ENCODE measurements around the gene TTC6.

TTC6 gene

DNA sequence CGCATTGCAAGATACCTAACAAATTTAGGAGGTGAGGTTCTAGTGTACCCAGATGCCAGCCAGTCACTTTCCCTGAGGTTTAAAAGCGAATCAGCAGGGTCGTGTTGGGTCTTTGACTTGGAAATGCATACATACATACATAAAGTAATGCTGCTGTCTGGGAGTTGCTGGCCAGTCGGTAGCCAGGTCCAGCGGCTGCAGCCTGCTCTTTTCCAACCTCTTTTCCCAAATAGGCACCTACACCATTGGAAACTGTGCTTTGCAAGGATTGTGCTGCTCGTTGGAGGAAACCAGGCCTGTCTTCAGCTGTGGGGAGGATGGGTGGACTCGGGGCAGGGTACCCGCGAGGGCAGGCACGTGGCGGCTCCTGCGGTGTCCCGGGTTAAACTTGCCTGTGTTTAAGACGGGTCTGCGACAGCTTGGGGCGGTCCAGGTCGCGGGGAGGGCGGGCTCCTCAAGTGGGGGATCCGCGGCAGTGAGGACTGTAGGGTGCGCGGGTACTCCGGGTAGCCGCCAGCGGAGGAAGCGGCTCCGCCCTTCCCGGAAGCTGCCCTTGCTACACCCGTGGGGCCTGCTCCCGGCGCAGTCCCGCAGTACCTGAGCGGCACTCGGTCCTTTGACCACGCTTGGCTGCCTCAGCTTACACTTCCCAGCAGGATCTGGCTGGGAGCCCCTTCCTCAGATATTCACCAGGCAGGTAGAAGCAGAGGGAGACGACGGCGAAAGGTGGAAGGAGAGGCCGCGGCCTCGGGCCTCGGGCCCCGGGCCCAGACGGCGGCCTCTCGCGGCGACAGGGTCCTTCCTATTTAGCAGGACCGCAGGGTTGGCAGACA lies 2.7 kb downstream of the TTC6 start:
- no peak for DNase-seq (ENCODE audit: low read depth in 1 of 2, low spot score in 1 of 2)

GRCh38 chr14:37598747-37599506 lies 3.5 kb downstream of the TTC6 start:
- no peak for DNase-seq (ENCODE audit: low read depth in 1 of 2, low spot score in 1 of 2)

DNA sequence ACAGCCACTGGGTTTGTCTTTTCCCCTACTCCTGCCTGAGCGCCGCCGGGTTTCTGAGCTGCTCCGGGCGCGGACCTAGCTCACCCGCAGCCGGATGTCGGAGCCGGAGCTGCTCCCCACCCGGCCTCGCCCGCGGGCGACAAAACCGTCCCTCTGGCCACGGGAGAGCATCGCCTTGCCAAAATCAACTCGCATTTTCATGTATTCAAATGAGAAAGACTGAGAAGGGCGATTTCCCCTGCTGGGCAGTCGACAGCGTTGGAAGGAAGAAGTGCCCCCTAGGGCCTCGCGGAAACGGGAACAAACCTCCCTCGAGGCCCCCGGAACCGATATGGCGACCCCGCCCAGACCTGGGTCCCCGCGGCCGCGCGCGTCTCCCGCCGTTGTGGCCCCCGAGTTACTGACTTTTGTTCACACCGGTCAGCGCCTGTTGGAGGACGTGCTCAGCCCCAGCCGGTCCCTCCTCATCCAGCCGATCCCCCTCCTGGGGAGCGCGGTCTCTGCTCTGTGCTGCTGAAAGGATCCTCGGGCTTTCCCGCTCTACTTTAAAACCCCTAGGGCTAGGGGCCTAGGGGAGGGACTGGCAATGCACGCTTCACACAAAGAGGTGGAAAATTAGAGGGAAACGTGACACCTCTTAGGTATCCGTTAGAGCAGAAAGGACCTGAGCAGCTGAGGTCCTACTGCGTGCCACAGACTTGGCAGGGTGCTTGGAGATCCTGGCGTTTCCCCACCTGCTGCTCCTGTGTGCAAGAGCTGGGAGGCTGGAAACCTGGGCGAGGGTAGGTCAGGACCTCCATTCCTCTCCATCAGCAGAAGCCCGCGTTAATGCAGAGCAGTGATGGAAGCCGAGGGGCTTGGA lies 4.3 kb downstream of the TTC6 start:
- no peak for DNase-seq (ENCODE audit: low read depth in 1 of 2, low spot score in 1 of 2)

GRCh38 chr14:37600880-37601741 lies 5.7 kb downstream of the TTC6 start:
- no peak for DNase-seq (ENCODE audit: low read depth in 1 of 2, low spot score in 1 of 2)

DNA sequence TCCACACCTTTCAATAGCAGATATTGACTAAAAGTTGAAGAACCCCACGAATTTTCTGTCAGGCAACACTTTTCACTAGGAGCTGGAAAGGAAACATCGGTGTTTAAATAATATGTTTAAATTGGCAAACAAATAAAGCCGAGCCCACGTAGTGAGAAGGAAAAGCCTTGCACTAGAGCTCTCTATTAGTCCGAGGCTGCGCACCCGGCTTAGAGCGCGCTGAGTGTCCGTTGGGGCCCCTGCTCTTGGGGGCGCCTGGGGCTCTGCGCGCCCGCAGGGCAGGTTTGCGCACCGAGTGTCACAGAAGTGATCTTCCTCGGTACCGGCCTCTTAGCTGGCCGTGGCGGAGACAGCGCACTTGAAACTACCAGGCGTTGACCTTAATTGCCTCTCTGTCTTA lies 6.4 kb downstream of the TTC6 start:
- DNase-seq (ENCODE audit: low read depth in 1 of 2, low spot score in 1 of 2) = no peak

DNA sequence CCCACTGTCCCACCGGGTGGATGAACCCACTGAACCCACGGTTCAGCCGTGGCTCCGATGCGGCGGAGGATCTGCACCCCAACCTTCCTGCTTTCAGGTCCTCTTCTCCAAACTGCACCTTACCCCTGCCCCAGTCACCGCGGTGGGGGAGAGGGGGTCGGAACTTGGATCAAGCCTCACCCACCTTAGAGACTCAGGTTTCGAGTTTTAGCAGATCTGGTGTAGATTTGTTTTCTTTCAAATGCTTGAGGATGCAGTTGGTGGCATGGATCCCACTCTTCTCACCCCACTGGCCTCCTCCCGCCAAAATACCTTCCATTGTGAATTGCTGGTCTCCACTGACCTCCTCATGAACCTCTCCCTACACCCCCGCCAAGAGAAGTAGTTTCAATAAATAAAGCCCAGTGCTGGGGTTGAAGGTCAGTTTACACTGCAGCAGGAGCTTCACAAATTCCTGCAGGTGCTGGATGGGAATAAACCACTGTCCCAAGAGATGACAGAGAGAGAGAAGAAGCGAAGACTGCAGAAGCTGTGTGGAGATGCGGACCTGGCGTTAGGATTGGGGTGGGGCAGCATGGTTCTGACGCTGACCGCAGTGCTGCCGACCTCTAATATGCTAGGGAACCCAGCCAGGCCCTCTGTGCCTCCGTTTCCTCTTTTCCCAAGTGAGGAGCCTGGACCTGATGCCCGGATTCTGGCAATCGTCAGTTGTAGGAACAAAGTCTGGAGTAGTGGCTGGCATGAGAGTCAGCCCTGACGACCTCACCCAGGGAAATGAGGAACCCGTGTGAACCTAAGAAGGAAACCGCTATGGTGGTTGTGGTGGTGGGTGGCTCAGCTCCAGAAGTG lies 7.4 kb downstream of the TTC6 start:
- DNase-seq (ENCODE audit: low read depth in 1 of 2, low spot score in 1 of 2) = no peak

DNA sequence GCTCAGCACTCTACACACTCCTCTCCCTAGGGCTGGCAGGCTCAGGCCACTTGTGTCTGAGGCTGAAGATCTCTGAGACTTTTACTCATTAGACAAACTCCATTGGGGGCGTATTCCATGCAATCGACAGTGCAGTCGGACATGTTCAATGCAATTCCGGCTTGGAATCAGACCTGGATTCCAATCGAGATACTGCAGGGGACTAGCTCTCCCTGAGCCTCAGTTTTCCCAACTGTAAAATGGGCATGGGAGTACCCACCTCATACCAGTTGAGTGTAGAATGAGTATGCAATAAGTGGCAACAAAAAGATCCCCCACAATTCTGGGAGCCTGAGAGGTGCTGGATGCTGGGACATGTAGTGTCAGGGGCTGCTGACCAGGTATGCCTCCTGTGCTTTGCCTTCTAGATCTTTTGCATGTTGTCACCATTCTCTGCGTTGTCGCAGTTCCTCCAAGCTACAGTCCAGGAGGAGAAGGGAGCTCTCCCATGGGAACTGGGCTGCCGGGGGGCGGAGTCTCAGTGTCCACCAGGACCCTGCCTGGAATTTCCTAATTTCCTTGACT lies 8.3 kb downstream of the TTC6 start:
- no peak for DNase-seq (ENCODE audit: low read depth in 1 of 2, low spot score in 1 of 2)

DNA sequence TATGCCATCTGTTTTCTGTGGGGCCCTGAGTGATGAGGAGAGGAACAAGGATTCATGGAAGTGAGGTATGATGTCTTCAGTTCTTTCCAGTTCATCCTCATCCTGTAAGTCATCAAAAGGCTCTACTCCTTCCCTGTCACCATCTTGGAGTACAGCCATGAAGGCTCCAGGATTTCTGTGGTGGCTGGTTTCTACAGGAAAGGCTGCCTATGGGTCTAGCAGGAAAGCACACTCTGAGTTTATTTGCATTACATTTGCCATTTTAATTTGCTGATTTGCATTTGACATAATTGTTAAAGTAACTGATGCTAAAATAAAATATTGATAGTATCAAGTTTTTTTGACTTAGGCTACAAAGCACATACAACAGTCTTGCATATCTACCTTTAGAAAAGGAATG lies 11.2 kb downstream of the TTC6 start:
- DNase-seq (ENCODE audit: low read depth in 1 of 2, low spot score in 1 of 2) = no peak

GRCh38 chr14:37608649-37609048 lies 13.2 kb downstream of the TTC6 start:
- no peak for DNase-seq (ENCODE audit: low read depth in 1 of 2, low spot score in 1 of 2)

DNA sequence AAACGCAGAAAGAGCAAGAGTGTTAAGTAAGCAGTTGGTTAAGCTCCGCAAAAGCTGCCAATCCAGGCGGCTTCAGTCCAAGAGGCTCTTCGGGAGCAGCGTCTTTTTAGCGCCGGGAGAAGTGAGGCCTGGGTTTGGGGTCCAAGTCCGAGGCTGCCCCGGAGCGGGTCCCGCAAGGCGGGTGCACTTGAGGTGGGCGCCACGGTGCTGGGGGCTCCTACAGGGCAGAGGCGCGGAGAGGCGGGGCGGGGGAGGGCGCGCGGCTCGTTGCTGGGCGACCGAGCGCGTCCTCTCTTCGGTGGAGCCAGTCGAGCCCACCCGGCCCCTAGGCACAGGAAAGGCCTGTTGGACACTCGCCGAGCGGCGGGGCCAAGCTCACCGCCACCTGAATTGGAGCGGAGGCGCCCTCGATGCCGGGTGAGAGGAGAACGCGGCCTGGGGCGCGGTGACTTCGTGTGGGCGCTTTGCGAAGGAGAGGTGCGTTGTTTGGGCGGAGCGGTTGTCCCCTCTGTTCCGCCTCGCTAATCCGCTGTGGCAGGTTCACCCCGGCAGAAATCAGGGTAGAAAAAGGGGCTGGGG lies 15.6 kb downstream of the TTC6 start:
- DNase-seq (ENCODE audit: low read depth in 1 of 2, low spot score in 1 of 2) = no peak

DNA sequence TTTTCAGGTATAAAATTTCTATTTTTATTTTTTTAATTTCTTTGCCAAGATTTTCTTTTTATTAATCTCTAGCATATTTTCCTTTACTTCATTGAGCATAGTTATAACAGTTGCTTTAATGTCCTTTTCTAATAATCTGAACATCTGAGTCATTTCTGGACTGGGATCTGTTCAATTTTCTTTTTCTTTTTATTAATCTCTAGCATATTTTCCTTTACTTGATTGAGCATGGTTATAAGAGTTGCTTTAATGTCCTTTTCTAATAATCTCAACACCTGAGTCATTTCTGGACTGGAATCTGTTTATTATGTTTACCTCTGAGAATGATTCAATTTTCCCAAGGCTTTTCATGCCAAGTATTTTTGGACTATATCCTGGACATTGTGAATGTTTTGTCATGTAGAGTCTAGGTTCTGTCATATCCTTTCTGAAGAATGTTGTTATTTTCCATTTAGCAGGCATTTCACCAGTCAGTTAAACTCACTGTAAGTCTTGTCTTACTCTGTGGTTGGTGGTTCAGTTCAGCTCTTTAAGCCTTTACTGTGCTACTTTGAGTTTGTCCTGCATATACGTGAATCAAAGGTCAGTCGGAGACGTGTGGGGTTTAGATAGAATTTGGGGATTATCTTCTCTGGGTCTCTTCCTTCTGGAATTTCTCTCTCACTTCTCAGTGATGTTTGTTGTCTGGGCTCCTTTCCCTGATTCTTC lies 20.3 kb downstream of the TTC6 start:
- no peak for DNase-seq (ENCODE audit: low read depth in 1 of 2, low spot score in 1 of 2)

GRCh38 chr14:37616853-37617252 lies 21.4 kb downstream of the TTC6 start:
- no peak for DNase-seq (ENCODE audit: low read depth in 1 of 2, low spot score in 1 of 2)

DNA sequence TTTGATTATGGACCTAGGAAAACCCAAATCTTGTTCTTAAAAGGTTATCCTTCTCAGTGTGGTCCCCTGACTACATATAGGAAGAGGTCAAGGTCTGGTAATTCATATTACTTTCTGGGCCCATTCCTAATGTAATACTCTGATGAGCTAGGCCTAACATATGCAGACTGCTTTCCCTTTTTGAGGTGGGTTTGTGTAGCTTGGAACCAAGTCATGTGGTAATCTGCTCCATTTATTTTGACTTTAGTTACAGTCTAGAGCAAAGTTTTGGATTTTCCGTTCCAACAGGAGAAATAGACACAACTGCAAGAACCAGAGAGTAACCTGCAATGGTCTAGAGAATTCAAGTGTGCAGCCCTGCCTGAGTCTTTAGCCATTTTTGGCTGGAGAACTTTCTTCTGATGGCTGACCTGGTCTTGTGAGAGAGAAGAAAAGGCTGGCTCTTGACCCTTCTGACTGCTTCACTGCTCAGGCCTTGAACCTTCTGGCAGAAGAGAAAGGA lies 22.5 kb downstream of the TTC6 start:
- no peak for DNase-seq (ENCODE audit: low read depth in 1 of 2, low spot score in 1 of 2)

DNA sequence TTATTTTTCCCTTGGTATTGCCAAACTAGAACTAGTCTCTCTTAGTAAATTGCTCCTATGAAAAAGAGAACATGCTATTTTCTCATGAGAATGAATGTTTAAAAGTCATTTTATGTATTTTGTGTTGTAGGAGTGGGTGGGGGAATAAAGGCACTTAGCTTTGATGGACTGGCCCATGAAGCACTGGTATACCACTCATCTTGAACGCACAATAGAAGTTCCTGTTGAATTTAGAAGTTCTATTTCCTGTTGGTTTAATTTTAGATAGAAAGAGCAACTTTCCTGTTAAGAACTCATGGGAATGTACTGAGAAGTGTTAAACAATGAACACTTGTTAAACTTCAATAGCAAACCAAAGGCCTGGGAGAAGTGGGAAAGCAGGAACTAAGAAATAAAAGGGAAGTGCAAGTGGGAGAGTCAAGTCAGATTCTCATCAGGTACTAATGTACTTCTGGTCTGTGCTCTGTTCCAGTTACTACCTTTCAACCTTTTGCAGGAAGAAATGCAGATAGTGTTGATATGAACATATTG lies 23.1 kb downstream of the TTC6 start:
- no peak for DNase-seq (ENCODE audit: low read depth in 1 of 2, low spot score in 1 of 2)

GRCh38 chr14:37620856-37621255 lies 25.4 kb downstream of the TTC6 start:
- no peak for DNase-seq (ENCODE audit: low read depth in 1 of 2, low spot score in 1 of 2)

DNA sequence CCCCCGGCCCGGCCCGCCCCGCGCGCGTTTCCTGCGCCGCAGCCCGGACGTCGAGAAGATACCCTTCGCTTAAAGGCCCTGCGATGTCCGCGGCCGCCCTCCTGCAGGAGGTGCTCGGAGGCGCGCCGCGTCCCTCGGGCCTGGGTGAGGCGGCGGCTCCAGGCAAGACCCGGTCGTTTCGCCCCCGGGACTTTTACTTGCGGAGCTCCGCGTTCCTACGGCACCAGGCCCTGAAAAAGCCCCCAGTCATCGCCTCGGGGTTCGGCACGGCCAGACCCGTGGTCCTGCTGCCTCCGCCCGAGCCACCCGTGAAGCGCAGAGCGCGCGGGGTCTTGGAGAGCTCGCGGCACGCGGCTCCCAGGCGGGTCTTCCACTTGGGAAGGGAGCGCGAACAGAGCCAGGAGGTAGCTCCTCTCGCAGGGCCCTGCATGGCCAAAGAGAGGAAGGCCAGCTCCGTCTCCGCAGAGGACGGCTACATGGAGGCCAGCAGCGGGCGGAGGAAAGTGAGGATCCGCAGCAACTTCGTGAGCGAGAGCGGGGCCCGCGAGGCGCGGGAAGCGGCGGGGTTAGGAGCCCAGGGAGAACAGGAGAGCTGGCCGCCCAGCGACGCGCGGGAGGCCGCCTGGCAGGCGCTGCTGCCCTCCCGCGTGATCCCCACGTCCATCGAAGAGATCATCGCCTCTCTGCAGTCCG lies 26.9 kb downstream of the TTC6 start:
- no peak for DNase-seq (ENCODE audit: low read depth in 1 of 2, low spot score in 1 of 2)

GRCh38 chr14:37623426-37623951 lies 28.1 kb downstream of the TTC6 start:
- no peak for DNase-seq (ENCODE audit: low read depth in 1 of 2, low spot score in 1 of 2)

All from activated T-helper 1 cell treated with anti-CD3 and anti-CD28 coated beads, Interleukin-2, amount 50 U/mL, for 16 hours (primary cell).